Ovary (tissue), 3 donors: ENCODE results near the gene PIAS1.

ENCODE experiments used
- CTCF ChIP-seq, 3 donors: fragments of 450-650 bp in 2 of 3; fragments of 200-600 bp in 1 of 3; IDR thresholded peaks; one replicate each; pipeline versions ENCODE4 v1.5.1 to v1.8.0; 2016 to 2022; ENCODE audit warnings: antibody characterized with exemption in 3 of 3, mild to moderate bottlenecking in 1 of 3
- EP300 ChIP-seq: sonication (generic); formaldehyde crosslinking; IDR thresholded peaks from one replicate; pipeline ENCODE4 v1.6.1; 2017; ENCODE audit warnings: antibody characterized with exemption
- POLR2A ChIP-seq: fragments of 450-650 bp; IDR thresholded peaks from one replicate; pipeline ENCODE4 v1.6.1; 2017; ENCODE audit warnings: antibody characterized with exemption, mild to moderate bottlenecking, moderate library complexity
- donor health status: DM: no; HTN: no; CAD: no.

DNA sequence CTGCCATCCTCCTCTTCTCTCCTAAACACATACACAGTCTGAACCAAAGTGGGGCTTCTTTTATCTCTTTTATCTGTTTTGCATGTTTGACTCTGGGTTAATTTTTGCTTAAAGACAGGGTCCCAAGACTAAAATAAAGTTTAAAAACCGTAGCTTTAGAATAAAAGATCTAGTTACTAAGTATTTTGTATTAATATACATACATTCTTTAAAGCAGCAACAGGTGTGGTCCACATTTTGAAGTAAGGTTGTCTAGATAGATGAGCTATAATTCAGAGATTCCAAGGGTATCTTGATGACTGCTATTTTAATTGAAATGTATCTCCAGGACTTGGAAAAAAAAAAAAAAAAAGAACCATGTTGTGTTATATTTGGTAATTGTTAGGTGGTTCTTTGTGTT is 89.7 kb downstream of the PIAS1 start:
- TF ChIP-seq CTCF (IDR thresholded peaks at IDR 0.05) (no peak), POLR2A (no peak), EP300 (no peak)
